ENCODE results near the gene CPT1A.

Gene CPT1A

DNA sequence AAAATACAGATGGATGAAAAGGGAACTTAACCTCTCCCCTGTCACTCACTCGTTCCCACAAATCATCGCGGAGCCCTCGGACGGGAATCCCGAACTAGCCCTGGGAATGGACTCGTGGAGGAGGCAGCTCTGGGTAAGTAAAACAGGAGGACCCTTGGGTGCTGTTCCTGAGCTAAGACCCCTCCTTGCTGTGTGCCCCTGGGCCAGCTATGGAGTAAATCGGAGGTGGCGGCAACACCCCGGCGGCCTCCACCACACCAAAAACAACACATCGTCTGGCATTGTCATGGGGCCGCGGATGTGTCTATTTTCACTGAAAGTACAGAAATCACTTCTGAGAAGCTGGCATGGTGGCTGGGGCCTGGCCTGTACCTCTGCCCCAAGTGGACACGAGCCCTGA, 12.1 kb downstream of the CPT1A start:
- H3K9me3 Mint-ChIP-seq: no peaks in the 10 kb centered on the region
- H3K27me3 Mint-ChIP-seq (ENCODE audit: low read depth, poor library complexity): peaks cover 34% of the 10 kb centered on the region
- no peak overlapping the region for H3K4me3 Mint-ChIP-seq
- no peaks in the 10 kb centered on the region for H3K36me3 Mint-ChIP-seq (ENCODE audit: low read depth)
- DNase-seq: no peak
- TF ChIP-seq, protein P1, sequence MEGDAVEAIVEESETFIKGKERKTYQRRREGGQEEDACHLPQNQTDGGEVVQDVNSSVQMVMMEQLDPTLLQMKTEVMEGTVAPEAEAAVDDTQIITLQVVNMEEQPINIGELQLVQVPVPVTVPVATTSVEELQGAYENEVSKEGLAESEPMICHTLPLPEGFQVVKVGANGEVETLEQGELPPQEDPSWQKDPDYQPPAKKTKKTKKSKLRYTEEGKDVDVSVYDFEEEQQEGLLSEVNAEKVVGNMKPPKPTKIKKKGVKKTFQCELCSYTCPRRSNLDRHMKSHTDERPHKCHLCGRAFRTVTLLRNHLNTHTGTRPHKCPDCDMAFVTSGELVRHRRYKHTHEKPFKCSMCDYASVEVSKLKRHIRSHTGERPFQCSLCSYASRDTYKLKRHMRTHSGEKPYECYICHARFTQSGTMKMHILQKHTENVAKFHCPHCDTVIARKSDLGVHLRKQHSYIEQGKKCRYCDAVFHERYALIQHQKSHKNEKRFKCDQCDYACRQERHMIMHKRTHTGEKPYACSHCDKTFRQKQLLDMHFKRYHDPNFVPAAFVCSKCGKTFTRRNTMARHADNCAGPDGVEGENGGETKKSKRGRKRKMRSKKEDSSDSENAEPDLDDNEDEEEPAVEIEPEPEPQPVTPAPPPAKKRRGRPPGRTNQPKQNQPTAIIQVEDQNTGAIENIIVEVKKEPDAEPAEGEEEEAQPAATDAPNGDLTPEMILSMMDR (IDR thresholded peaks at IDR 0.05): no peak
- no peak overlapping the region for H3K27ac Mint-ChIP-seq
- no peaks in the 10 kb centered on the region for H3K4me1 Mint-ChIP-seq

DNA sequence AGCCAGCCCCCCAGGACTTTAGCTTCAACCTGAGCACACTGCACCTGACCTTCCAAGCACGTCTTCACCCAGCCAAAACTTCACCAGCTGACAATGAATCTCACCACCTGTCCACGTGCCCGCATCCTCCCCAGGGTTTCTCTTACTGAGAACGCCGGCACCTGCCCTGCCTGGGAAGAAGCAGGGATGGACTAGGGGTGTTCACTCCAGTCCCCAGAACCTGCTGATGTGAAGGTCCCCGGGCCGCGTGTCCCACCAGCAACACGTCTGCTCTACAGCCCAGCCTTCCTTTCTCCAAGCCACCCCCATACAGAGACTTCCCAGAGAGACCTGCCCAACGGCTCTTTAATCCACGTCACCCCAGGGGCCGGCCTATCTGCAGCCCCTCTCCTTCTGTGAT, 12.8 kb downstream of the CPT1A start:
- no peak for DNase-seq
- TF ChIP-seq, protein P1 (IDR thresholded peaks at IDR 0.05): no peak
- Mint-ChIP-seq H3K27me3 (ENCODE audit: low read depth, poor library complexity) (peaks cover 31% of the 10 kb centered on the region), H3K9me3 (no peaks in the 10 kb centered on the region), H3K4me3 (no peak overlapping the region), H3K4me1 (no peaks in the 10 kb centered on the region), H3K27ac (peak overlapping the region; percentile 24), H3K36me3 (ENCODE audit: low read depth) (no peaks in the 10 kb centered on the region)

DNA sequence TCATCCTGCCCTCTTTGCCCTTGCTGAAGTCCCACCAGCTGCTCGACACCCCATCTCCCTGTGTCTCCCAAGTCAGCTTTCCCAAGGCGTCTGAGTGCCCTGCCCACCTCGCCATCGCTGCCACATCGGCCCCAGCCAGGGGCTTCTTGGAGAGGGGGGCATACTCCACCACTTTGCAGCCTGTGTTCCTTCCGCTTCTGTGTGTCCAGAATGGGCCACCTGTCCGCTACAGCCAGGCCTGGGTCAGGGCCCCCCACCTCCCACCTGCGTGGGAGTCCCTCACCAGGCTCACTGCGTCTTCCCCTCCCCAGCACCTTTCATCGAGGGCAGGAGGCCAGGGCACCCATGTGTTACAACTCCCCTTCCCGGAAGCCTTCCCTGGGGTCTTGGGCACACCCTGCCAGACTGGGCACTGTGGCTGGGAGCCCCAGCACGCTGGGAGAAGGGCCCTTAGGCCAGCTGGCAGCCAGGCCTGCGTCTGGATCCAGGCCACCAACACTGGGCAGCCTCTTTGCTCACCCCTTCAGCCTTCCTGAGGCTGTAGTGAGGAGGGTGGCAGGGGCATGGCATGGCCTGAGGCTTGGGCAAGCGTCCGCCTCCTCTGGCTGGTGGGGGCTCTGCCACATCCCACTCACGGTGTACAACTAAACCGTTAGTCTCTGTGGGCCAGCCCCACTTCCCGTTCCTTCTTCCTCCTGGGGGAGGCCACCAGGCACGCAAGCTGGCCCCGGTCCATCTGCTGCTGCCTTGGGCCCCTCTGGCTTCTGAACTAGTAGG, 13.4 kb downstream of the CPT1A start:
- Mint-ChIP-seq H3K36me3 (ENCODE audit: low read depth) (no peaks in the 10 kb centered on the region), H3K4me1 (no peaks in the 10 kb centered on the region)
- DNase-seq: no peak

DNA sequence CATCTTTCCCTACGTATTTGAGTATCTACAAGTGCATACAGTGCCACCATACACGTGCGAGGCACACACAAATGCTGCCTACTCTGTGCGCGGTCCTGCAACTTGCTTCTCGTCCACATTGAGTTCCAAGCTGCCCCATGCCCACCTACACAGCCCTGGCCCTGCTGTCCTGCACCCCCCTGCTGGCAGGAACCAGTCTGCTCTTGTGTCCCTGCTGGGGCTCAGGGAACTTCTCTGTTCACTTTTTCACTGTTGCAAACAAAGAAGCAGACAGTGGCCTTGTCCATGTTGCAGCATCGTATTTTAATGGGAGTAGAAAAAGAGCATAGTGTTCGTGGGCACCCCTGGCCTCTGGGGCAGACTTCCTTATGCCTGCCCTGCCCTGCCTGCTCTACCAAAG, 14.0 kb downstream of the CPT1A start:
- no peaks in the 10 kb centered on the region for H3K9me3 Mint-ChIP-seq
- DNase-seq: no peak

More for the DNA sequence above, 13.4 kb downstream of the CPT1A start:
- Mint-ChIP-seq H3K4me3 (no peak overlapping the region), H3K27me3 (ENCODE audit: low read depth, poor library complexity) (peaks cover 30% of the 10 kb centered on the region), H3K9me3 (no peaks in the 10 kb centered on the region), H3K27ac (no peak overlapping the region)
- TF ChIP-seq, protein P1 (IDR thresholded peaks at IDR 0.05): no peak

DNA sequence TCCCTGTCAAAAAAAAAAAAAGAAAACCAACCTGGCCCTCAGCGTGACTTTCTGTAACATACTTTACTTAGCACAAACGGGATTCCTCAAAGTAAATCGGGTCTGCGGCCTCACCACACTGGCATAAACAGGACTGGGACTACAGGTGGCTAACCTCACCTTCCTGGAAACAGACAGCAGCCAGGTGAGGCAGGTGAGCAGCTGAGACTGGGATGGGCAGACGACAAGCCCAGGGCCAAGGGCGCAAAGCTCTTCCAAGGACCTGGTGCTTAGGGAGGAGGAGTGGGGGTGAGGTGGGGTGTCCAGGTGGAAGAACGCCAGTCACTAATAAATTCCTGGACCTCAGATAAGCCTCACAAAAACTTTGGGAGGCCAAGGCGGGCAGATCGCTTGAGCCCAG, 15.0 kb downstream of the CPT1A start:
- no peaks in the 10 kb centered on the region for H3K9me3 Mint-ChIP-seq
- no peak for DNase-seq
- H3K27ac Mint-ChIP-seq: no peak overlapping the region
- H3K4me3 Mint-ChIP-seq: no peak overlapping the region
- peaks cover 25% of the 10 kb centered on the region for H3K27me3 Mint-ChIP-seq (ENCODE audit: low read depth, poor library complexity)
- no peaks in the 10 kb centered on the region for H3K4me1 Mint-ChIP-seq
- TF ChIP-seq, protein P1 (IDR thresholded peaks at IDR 0.05): no peak
- H3K36me3 Mint-ChIP-seq (ENCODE audit: low read depth): no peaks in the 10 kb centered on the region

More for the DNA sequence above, 14.0 kb downstream of the CPT1A start:
- Mint-ChIP-seq H3K4me1 (no peaks in the 10 kb centered on the region), H3K4me3 (no peak overlapping the region), H3K36me3 (ENCODE audit: low read depth) (no peaks in the 10 kb centered on the region), H3K27me3 (ENCODE audit: low read depth, poor library complexity) (peaks cover 29% of the 10 kb centered on the region), H3K27ac (no peak overlapping the region)
- TF ChIP-seq, protein P1 (IDR thresholded peaks at IDR 0.05): no peak

DNA sequence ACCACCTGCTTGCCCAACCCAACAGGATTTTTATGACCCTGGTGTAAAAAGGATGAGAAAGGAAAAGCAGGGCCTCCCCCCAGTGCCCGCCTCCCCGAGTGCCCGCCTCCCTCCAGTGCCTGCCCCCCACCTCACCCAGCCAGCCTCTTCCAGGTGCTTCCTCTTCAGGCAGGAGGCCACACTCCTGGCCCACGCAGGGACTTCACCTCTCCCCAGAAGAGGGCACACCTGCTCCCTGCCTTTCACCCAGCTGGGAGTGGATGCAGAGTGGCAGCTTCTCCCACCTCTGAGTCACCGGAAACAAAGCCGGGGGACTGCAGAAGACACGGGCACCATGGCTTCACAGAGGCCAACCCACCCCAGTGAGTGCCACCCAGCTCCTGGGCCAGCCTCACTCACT, 16.1 kb downstream of the CPT1A start:
- Mint-ChIP-seq H3K4me3 (no peak overlapping the region), H3K27me3 (ENCODE audit: low read depth, poor library complexity) (peaks cover 20% of the 10 kb centered on the region), H3K9me3 (no peaks in the 10 kb centered on the region), H3K27ac (no peak overlapping the region), H3K36me3 (ENCODE audit: low read depth) (no peaks in the 10 kb centered on the region), H3K4me1 (no peaks in the 10 kb centered on the region)
- TF ChIP-seq, protein P1 (IDR thresholded peaks at IDR 0.05): no peak
- no peak for DNase-seq
